ENCODE results near the gene LTO1.

DNA sequence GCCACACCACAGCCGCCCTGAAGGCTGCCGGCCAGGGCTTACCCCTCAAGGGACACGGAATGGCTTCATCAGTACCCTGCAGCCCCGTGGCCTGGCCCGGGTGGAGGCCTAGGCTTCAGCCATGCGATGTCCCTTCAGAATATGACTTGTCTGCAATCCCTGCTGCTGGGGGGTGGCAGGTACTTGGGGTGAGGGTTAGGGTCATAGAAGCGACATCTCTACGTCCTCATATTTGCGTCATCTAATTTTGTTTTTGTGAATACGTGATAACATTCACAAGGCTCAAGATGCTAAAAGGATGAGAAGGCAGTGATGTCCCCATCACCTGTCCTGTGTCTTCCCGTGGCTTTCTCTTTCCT lies 27.8 kb downstream of the LTO1 start:
- TF ChIP-seq POLR2A (IDR thresholded peaks at IDR 0.05), result no peak
- TF ChIP-seq, protein P1, sequence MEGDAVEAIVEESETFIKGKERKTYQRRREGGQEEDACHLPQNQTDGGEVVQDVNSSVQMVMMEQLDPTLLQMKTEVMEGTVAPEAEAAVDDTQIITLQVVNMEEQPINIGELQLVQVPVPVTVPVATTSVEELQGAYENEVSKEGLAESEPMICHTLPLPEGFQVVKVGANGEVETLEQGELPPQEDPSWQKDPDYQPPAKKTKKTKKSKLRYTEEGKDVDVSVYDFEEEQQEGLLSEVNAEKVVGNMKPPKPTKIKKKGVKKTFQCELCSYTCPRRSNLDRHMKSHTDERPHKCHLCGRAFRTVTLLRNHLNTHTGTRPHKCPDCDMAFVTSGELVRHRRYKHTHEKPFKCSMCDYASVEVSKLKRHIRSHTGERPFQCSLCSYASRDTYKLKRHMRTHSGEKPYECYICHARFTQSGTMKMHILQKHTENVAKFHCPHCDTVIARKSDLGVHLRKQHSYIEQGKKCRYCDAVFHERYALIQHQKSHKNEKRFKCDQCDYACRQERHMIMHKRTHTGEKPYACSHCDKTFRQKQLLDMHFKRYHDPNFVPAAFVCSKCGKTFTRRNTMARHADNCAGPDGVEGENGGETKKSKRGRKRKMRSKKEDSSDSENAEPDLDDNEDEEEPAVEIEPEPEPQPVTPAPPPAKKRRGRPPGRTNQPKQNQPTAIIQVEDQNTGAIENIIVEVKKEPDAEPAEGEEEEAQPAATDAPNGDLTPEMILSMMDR (IDR thresholded peaks at IDR 0.05), result no peak
